Upper lobe of left lung (tissue), 6 donors: ENCODE results near the gene ANP32A. TPM values are rescaled to one million over a fixed set of nuclear protein-coding genes. Genes with fewer than 3 reads are reported as not detected.

ENCODE experiments used
- ATAC-seq, 2 donors: fragments of 200-7000 bp; cut with Tn5 transposase; one replicate each; pipeline ENCODE4 v1.9.1; 2022; ENCODE audit warnings: mild to moderate bottlenecking in 2 of 2, moderate library complexity in 2 of 2; ENCODE audit not compliant: low FRiP score in 2 of 2
- DNase-seq, 2 donors: peaks; one replicate each; pipeline ENCODE4 v3.0.0-alpha.2; 2019 to 2020
- H3K27ac ChIP-seq, 4 donors: fragments of 200-600 bp; sonication (generic); one replicate each; pipeline ENCODE4 v1.5.1; 2016 to 2019
- H3K27me3 ChIP-seq, 4 donors: fragments of 200-600 bp; sonication (generic); one replicate each; pipeline ENCODE4 v1.5.1; 2017 to 2019
- H3K36me3 ChIP-seq, 4 donors: fragments of 200-600 bp; sonication (generic); one replicate each; pipeline ENCODE4 v1.5.1; 2016 to 2019
- H3K4me1 ChIP-seq, 4 donors: fragments of 200-600 bp; sonication (generic); one replicate each; pipeline ENCODE4 v1.5.1; 2018 to 2019
- H3K4me3 ChIP-seq, 4 donors: fragments of 200-600 bp; sonication (generic); one replicate each; pipeline ENCODE4 v1.5.1; 2017 to 2019; ENCODE audit warnings: mild to moderate bottlenecking in 2 of 4, moderate library complexity in 1 of 4
- H3K9me3 ChIP-seq, 4 donors: fragments of 200-600 bp; sonication (generic); one replicate each; pipeline ENCODE4 v1.5.1; 2018 to 2019
- CTCF ChIP-seq, 6 experiments: fragments of 450-650 bp in 4 of 6; fragments of 200-600 bp in 2 of 6; sonication (generic) in 2 of 6; IDR thresholded peaks; one replicate each; pipeline ENCODE4 v1.5.1; 2016 to 2019; ENCODE audit warnings: antibody characterized with exemption in 6 of 6
- EP300 ChIP-seq, 4 donors: sonication (generic); formaldehyde crosslinking; IDR thresholded peaks; one replicate each; pipeline ENCODE4 v1.5.1; 2017; ENCODE audit warnings: antibody characterized with exemption in 4 of 4, control low read depth in 2 of 4
- POLR2A ChIP-seq, 4 donors: fragments of 450-650 bp; IDR thresholded peaks; one replicate each; pipeline ENCODE4 v1.5.1; 2016 to 2017; ENCODE audit warnings: antibody characterized with exemption in 4 of 4, mild to moderate bottlenecking in 2 of 4
- POLR2AphosphoS5 ChIP-seq, 2 donors: sonication (generic); formaldehyde crosslinking; IDR thresholded peaks; one replicate each; pipeline ENCODE4 v1.5.1; 2017; ENCODE audit warnings: antibody characterized with exemption in 2 of 2
- WGBS, 2 donors: methylation state at CpG; one replicate each; pipeline ENCODE4 v1.1.5; 2017 to 2018; 5-methylcytosine and 5-hydroxymethylcytosine counted together
- total RNA-seq, 6 donors: library from RNA; depleted of rRNA in 4 of 6; stranded (reverse); fragments of >200 nt in 4 of 6; gene quantifications; one replicate each; pipeline versions ENCODE4 v1.1.0 to v1.2.1, GENCODE V29; 2016 to 2021
- donor health status: DM: no; HTN: no; CAD: no; lungs with moderate emphysema.
- donor health status: DM: no; HTN: yes; CAD: no; lungs with severe emphysema.

The ANP32A gene
- total RNA-seq, 6 donors from 2014 or later = 62.9 to 110 (median 81.5) TPM

- H3K4me3 ChIP-seq = no peak overlapping the region
- ATAC-seq (peak; percentile 57 to 60), DNase-seq (peak; percentile 24 to 71)
- peaks cover 0 to 70% (median 14%) of the 10 kb centered on the region in 4 donors for H3K36me3 ChIP-seq
- H3K27me3 ChIP-seq = no peaks in the 10 kb centered on the region
- H3K27ac ChIP-seq = peak overlapping the region in 3 of 4 donors; percentile 77 to 85 (median 80)
- WGBS, 2 donors = 70 to 85% methylated on average over 7 to 8 of the region's 9 CpGs
- peaks cover 18 to 45% (median 23%) of the 10 kb centered on the region in 4 donors for H3K4me1 ChIP-seq
- H3K9me3 ChIP-seq = no peaks in the 10 kb centered on the region
- TF ChIP-seq POLR2AphosphoS5 (IDR thresholded peaks at IDR 0.05) (no peak), POLR2A (IDR thresholded peaks at IDR 0.05) (no peak), CTCF (IDR thresholded peaks at IDR 0.05) (peak; percentile 34 to 72 (median 66)), EP300 (IDR thresholded peaks at IDR 0.05) (no peak)
Observed at GRCh38 chr15:68783226-68784058, 37.3 kb downstream of the ANP32A start.

- no peak for DNase-seq
Observed at GRCh38 chr15:68782589-68783161, 38.0 kb downstream of the ANP32A start.

GRCh38 chr15:68781766-68782588, 38.7 kb downstream of the ANP32A start:
- Histone ChIP-seq H3K9me3 (no peaks in the 10 kb centered on the region), H3K36me3 (peaks cover 0 to 79% (median 18%) of the 10 kb centered on the region in 4 donors), H3K27me3 (no peaks in the 10 kb centered on the region), H3K4me3 (peak overlapping the region in 1 of 4 donors; percentile 17), H3K27ac (peak overlapping the region; percentile 75 to 85 (median 78)), H3K4me1 (peaks cover 11 to 31% (median 17%) of the 10 kb centered on the region in 4 donors)
- TF ChIP-seq POLR2A (IDR thresholded peaks at IDR 0.05) = no peak
- TF ChIP-seq EP300 (IDR thresholded peaks at IDR 0.05) = peak in 1 of 4 donors; percentile 47
- no peak for TF ChIP-seq CTCF (IDR thresholded peaks at IDR 0.05)
- peak; percentile 68 to 71 for TF ChIP-seq POLR2AphosphoS5 (IDR thresholded peaks at IDR 0.05)
- WGBS, 2 donors = 55 to 59% methylated on average over 17 of the region's 17 CpGs
- peak; percentile 57 to 70 for ATAC-seq
- peak; percentile 23 to 71 for DNase-seq

More at GRCh38 chr15:68782589-68783161, 38.0 kb downstream of the ANP32A start:
- Histone ChIP-seq H3K27me3 (no peaks in the 10 kb centered on the region), H3K9me3 (no peaks in the 10 kb centered on the region), H3K27ac (peak overlapping the region; percentile 75 to 85 (median 78)), H3K4me3 (peak overlapping the region in 1 of 4 donors; percentile 17), H3K4me1 (peaks cover 11 to 38% (median 17%) of the 10 kb centered on the region in 4 donors), H3K36me3 (peaks cover 0 to 77% (median 16%) of the 10 kb centered on the region in 4 donors)
- WGBS, 2 donors = 72 to 82% methylated on average over 12 of the region's 12 CpGs
- ATAC-seq = no peak
- TF ChIP-seq POLR2AphosphoS5 (IDR thresholded peaks at IDR 0.05) (no peak), EP300 (IDR thresholded peaks at IDR 0.05) (no peak), CTCF (IDR thresholded peaks at IDR 0.05) (no peak), POLR2A (IDR thresholded peaks at IDR 0.05) (no peak)

GRCh38 chr15:68781217-68781616, 39.5 kb downstream of the ANP32A start:
- no peaks in the 10 kb centered on the region for H3K9me3 ChIP-seq
- H3K4me1 ChIP-seq = peaks cover 11 to 31% (median 23%) of the 10 kb centered on the region in 4 donors
- ATAC-seq (no peak), DNase-seq (no peak)
- peak overlapping the region; percentile 75 to 85 (median 78) for H3K27ac ChIP-seq
- peaks cover 0 to 71% (median 18%) of the 10 kb centered on the region in 4 donors for H3K36me3 ChIP-seq
- no peaks in the 10 kb centered on the region for H3K27me3 ChIP-seq
- H3K4me3 ChIP-seq = peak overlapping the region in 1 of 4 donors; percentile 17
- no peak for TF ChIP-seq EP300 (IDR thresholded peaks at IDR 0.05)
- TF ChIP-seq POLR2A (IDR thresholded peaks at IDR 0.05) = no peak
- TF ChIP-seq CTCF (IDR thresholded peaks at IDR 0.05) = no peak
- TF ChIP-seq POLR2AphosphoS5 (IDR thresholded peaks at IDR 0.05) = no peak
